GM21576 (cell line): ENCODE measurements around the gene ECPAS.
"Not testable (repeated sequence)": the region's sequence is repeated elsewhere in the genome, so short reads cannot be mapped to it uniquely, and the experiment has no call there.

Experiments used
- ATAC-seq: cut with Tn5 transposase; IDR thresholded peaks from one replicate; pipeline ENCODE4 v1.9.1; 2021; ENCODE audit warnings: mild to moderate bottlenecking, moderate library complexity; ENCODE audit not compliant: unreplicated experiment

ECPAS gene

GRCh38 chr9:111352545-111352944 lies 131.6 kb downstream of the ECPAS start:
- ATAC-seq = no peak

DNA sequence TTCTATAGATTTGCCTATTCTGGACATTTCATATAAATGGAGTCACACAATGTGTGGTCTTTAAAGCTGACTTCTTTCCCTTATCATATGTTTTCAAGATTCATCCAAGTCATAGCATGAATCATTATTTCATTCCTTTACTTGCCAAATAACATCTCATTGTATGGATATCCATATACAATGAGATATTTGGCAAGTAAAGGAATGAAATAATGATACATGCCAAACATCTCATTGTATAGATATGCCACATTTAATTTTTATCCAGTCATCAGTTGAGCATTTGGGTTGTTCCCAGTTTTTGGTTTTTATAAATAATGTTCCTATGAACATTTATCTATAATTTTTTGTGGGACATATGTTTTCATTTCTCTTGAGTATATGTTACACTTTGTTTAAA lies 133.6 kb downstream of the ECPAS start:
- no peak for ATAC-seq

DNA sequence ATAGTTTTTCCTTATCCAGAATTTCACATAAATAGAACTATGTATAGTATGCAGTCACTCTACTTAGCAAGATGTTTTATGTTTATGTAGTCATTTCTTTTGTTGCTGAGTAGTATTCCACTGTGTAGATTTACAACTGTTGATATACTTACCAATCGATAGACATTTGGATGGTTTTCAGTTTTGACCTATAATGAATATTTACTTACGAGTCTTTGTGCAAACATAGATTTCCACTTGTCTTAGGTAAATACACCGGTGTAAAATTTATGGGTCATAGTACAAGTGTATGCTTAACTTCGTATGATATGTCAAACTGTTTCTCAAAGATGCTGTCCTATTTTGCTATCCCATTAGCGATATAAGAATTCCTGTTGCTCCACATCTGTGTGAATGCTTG lies 134.4 kb downstream of the ECPAS start:
- no peak for ATAC-seq

- no peak for ATAC-seq
Observed at GRCh38 chr9:111348821-111349271, 135.3 kb downstream of the ECPAS start.

GRCh38 chr9:111334318-111334863 lies 149.8 kb downstream of the ECPAS start:
- ATAC-seq = not testable (repeated sequence)

DNA sequence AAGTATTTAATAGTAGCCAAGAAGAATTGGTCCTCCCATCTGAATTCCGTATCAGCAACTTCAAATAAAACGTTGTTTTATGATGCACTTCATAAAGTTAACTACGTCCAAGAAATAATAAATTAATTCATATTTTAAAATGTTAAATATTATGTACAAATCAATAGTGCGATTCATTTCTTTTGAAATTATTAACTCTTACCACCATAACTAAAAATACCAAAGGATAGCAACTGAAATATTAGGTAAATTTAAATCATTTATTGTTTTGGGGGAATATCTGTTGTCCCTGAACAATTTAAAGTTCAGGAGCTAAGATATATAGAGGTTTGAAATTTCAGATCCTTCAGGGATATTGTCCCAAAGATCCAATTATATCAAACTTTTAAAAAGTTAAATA lies 154.1 kb downstream of the ECPAS start, which contains the start of gene OR2K2:
Gene OR2K2 (minus strand): TSS at position 101 of the 400 bp plus-strand sequence. CDS start 1,791 bp downstream, outside the sequence.
- no peak for ATAC-seq

DNA sequence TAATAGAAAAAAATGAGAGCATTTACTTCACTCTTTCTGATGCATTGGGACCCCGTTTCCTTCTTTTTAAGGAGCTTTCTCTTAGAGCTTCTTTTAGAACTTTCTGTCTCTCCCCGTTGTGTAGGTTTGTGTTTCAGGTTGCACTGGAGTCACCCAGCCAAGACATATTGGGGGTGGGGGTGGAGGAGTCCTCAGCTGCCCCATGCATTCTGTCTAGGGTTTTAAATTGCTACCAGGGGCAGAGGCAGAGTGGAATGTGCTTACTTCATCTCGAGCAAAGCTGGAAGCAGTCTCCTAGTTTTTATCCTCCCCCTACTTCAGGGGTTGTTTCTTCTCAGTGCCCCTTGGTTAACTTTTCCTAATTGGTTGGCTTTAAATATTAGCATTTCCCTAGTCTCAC lies 163.6 kb downstream of the ECPAS start:
- no peak for ATAC-seq

GRCh38 chr9:111316796-111317195 lies 167.4 kb downstream of the ECPAS start:
- ATAC-seq = no peak
